HG03066 (cell line): ENCODE results near the gene AZU1.

Experiments
- ATAC-seq: cut with Tn5 transposase; IDR thresholded peaks from one replicate; pipeline ENCODE4 v1.9.1; 2021; ENCODE audit warnings: low read depth; ENCODE audit not compliant: unreplicated experiment

Gene AZU1

DNA sequence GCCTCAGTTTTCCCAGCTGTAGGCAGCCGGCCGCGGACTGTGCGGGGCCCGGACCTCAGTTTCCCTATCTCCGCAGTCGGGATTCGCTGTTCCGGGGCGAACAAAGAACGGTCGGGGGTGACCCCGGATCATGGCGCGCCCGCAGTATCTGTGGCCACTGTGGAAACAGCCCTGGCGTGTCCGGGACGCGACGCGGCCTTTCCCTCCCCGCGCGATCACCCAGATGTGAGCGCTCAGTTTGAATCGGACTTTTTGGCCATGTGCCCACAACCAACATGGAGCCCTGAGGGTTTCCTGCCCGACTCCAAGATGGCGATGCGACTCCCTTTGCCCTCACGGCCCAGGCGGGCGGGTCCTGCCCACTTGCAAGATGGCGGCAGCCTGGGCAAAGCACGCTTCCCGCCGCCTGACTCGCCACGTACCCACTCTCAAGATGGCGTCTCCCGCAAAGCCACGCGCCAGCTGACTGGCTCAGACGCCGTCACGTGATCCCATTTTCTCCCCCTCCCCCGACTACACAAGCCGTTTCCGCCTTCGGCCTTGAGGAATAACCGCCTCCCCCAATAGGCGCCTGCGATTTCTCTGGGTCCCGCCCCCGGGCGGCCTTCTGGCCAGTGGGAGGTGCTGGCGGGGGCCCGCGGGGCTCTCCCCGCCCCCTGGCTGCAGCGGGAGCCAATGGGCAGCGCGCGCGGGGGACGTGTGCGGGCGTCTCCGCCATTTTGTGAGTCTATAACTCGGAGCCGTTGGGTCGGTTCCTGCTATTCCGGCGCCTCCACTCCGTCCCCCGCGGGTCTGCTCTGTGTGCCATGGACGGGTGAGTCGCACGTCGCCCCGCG, 30.7 kb upstream of the AZU1 start, which contains the start of gene PTBP1:
Gene PTBP1, plus strand, starts transcription at position 761 of the 836 bp plus-strand sequence. Its CDS starts 46 bp downstream, at position 807.
- peak; percentile 75 for ATAC-seq

DNA sequence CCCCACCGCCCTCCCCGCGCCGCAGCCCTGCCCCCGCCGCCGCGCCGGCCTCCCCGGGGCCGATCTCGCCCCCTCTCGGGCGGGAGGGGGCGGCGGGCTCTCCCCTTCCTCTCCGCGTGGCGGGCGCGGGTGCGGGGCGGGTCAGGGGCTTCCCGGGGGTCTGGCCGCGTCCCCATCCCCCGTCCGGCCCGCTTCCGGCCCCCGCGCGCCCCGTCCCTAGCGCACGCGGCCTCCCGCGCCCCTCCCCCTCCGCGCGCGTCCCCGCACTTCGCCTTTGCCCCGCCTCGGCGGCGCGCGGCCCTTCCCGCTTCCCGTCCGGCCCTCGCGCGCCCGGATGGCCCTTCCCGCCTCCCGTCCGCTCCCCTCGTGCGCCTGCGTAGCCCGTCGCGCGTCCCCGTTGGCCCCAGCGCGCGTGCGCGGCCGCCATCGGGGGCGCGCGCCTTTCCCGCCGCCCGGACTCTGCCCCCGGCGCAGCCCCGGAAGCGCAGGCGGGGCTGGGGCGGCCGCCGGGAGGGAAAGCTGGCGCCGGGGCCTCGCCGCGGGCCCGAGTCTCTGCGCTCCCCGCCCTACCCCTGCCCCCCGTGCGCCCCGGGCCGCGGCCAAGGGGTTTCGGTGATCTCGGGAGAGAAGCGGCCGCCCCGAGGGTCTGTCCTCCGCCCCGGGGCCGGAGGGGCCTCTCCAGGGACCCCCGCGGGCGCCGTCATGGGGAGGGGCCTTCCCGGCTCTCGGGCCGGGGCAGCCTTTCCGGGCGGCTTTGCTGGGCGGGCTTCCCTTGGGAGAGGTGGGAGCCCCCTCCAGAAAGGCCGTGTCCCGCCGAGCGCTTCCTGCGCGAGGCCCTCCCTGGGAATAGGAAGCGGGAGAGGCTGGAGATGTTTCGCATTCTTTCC, 29.9 kb upstream of the AZU1 start:
- peak; percentile 31 for ATAC-seq

DNA sequence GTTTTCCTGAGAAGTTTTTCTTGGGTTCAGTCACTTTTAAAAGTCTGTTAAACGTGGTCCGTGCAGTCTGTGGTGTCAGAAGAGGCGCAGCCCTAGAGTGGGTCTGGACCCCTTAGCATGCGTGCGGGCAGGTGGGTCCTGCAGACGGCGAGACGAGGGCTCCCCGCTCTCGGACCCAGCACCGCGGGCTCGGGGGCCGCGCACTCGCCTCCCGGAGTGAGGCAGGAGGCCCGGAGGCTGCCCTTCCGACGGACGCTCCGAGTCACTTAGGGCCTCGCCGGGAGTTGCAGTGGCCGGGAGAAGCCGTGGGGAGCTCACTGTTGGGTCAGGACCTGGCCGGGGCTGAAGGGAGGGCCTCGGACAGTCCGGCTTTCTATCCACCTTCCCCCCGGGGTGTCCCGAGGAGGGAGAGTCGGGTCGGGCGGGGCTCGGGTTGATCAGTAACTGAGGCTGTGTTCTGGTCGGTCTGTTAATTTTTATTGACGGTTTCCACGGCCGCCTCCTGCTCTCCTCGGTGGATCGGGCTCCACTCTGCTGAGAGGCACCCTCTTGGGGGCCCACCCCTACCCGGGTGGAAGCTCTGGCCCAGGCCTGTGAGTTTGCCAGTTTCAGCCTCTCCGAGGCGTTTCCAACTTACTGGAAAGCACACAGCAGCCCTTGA, 29.1 kb upstream of the AZU1 start:
- ATAC-seq = no peak

DNA sequence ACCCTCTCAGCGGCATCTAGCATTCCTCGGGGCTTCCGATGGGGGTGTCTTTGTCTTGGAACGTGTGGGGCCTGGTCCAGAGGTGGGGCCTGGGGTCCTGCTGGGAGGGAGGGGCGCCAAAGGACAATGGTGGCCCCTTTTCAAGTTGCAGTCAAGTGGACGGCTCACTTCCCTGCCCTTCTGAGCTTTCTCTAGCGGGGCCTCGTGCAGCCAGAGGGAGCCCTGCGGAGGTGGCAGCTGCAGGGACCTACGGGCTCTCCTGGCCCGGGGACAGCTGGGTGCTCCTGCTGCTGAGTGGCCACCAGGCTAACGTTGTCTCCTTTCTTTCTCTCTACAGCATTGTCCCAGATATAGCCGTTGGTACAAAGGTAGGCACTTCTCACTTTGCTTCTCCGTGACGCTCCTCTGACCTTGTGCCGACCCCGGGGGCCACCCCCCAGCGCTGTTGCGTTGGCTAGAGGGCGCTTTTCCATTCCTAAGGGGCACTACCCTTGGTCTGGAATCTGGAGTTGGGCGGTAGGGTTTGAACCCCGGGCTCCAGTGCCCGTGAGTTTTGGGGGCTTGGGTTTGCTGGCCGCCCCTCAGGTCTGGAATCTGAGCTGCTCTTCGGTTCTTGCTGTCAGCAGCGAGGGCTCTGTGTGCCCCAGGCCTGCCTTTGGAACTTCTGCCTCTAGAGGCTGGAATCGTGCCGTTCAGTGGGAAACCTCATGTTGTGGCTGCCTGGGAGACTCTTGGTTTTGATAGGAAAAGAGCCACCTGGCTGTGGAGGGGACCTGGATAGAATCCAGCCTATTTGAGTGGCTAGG, 28.4 kb upstream of the AZU1 start:
- ATAC-seq = no peak

DNA sequence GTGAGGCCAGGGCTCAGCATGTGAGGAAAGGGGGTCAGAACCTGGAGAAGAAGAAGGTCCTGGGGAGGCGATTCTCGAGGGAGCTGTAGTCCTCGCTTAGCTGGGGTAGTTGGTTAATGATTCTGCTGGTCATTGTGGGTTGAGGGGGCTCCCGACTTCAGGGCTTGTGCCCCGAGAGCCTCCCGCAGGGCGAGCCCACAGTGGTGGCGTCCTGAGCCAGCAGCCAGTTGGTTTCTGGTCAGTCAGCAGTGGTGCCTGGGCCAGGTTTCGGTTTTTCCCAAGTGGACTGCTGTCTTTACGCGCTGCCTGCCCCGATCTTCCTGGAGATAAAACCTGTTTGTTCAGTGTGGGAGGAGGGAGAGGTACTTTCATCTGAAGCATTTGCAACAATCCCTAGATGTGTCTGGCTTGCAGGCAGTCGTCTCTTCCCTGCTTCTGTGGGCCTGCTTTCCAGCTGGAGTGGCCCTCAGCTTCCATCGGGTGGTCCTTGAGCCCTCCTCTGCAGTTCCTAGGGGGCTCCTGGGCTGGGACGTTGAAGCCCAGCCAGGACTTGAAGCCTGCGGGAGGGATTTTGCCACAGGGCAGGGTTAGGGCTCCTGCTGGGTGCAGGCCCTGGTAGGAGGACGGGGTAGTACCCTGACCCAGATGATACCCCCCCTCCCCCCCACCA, 27.1 kb upstream of the AZU1 start:
- ATAC-seq = no peak

DNA sequence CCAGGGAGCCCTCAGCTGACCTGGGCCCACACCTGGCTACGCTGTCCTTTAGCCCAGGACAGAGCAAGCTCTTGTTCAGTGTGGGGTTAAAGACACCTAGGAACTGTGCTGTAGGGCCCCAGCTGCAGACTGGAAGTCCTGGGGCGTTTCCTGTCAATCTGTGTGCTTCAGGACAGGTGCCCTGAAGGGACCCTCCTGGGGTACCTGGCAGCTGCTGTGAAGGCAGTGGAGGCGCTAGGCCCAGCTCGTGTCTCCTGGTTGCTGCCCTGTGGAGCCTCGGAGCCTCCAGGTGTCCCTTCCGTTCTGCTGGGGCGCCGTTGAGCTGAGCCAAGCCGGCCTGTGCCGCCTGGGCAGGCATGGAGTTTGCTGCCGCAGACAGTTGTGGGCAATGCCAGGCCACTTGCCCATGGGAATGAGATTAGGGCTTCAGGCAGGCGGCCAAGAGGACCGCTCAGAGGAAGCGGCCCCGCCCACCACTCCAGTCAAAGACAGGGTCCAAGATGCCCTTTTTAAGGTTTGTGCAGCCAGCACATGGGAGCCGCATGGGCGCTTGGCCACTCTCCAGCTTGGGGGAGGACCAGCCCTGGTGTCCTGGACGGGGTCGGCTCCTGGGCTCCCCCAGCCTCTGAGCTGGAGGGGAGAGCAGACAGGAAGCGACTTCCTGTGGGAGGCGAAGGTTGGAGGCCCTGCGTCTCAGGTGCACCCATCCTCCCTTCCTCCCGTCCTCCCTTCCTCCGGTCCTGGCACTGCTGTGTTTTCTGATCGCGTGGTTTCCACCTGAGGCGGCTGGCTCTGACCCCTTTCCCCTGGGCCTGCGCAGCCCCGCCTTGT, 26.4 kb upstream of the AZU1 start:
- no peak for ATAC-seq

DNA sequence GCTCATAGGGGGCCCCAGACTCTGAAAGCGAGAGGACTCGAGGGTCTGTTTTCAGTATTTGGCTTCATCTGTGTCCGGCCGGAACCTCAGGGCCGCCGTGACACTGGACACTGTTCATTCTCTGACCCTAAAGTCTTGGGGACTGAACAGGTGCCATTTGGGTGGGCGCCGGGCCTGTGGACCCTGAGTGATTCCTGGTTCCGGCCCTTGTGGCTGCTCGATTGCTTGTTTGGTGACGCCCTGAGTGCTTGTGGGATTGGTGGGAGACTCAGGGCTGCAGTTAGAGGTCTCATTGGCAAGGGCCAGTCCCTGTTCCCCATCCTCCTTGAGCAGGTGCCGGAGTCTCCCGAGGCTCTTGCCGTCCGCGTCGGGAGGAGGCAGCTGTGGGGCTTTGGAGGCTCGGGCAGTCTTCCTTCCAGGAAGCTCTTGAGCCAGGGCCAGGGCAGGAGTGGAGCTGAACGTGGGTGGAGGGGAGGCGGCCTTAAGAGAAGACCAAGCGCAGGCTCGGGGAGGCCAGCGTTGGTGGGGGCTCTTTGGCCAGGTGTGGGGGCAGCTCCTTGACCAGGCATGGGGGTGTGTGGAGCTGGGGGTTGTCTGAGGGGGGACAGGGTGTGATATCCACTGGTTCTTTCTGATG, 25.7 kb upstream of the AZU1 start:
- no peak for ATAC-seq

DNA sequence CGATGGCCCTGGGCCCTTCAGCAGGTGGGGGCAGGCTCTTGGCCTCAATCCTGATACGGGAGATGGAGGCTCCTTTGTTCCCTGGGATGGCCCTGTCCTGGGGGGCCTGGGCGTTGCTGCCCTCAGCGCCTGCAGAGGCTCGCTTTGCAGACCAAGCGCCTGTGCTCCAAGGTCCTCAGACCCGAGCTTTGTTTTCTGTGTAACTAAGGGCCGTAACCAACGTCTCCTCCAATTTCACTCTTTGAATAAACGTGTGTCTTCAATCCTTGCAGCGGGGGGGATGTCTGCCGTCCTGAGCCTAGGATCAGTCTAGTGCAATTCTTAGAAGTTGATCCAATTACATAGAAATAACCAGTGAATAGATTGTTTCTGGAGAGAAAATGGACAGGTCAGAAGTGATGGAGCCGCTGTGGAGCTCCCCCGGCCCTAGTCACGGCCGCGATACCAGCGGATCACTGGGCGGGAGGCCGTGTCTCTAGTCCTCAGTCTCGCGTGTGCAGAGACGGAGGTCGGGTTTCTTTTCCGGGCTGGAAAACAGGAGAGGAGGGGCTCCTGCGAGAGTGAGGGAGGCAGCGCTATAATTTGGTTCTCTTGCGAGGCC, 25.0 kb upstream of the AZU1 start:
- no peak for ATAC-seq

DNA sequence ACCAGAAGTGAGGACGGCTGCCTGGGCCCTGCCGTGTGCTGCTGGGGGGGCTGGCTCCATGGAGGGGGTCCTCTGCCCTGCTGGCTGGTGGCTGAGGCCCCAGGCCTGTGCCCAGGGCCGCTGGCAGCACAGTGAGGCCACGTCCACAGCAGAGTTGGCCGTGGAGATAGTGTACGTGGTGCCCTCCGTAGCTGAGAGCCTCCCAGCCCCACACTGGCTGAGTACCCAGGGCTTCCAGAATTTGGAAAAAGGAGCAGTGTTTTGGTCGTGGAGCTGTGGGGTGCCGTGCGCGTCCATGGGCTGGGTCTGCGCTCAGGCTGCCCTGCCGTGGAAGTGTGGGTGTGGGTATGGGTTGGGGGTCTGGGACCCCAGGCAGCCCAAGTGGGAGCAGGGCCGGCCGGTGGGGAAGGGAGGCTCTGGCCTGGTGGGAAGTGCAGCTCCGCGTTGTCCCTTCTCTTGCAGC, 24.5 kb upstream of the AZU1 start:
- no peak for ATAC-seq

DNA sequence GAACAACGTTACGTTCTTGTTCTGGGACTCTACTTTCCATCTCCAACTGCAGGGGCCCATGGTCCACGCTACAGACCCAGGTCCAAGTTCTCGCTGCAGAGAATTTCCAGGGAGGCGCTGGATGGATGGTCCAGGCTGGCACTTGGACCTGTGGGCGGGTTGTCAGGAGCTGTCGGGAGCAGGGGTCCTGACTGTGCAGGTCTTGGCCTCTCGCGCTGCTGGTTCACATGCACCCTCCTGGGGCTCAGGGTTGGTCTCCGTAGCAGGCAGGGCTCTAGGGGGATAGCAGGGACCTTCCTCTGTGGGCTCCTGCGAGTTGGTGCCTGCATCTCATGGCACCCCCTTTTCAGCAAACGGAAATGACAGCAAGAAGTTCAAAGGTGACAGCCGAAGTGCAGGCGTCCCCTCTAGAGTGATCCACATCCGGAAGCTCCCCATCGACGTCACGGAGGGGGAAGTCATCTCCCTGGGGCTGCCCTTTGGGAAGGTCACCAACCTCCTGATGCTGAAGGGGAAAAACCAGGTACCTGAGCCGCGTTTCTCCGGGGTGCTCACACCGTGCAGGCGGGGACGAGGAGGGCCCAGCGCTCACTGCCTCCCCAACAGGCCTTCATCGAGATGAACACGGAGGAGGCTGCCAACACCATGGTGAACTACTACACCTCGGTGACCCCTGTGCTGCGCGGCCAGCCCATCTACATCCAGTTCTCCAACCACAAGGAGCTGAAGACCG, 23.8 kb upstream of the AZU1 start:
- no peak for ATAC-seq

DNA sequence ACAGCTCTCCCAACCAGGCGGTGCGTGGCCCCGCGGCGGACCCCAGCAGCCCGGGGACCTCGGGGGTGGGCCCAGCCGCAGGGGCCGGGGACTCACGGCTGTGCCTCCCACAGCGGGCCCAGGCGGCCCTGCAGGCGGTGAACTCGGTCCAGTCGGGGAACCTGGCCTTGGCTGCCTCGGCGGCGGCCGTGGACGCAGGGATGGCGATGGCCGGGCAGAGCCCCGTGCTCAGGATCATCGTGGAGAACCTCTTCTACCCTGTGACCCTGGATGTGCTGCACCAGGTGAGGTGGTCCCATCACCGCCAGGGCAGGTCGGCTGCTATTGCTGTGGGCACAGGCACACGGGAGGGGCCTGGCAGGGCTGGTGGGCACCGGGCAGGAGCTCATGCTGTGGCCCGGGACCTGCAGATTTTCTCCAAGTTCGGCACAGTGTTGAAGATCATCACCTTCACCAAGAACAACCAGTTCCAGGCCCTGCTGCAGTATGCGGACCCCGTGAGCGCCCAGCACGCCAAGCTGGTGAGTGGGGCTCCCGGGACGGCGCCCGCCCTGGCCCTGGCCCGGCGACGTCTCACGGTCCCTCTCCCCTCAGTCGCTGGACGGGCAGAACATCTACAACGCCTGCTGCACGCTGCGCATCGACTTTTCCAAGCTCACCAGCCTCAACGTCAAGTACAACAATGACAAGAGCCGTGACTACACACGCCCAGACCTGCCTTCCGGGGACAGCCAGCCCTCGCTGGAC, 23.0 kb upstream of the AZU1 start:
- ATAC-seq = no peak

DNA sequence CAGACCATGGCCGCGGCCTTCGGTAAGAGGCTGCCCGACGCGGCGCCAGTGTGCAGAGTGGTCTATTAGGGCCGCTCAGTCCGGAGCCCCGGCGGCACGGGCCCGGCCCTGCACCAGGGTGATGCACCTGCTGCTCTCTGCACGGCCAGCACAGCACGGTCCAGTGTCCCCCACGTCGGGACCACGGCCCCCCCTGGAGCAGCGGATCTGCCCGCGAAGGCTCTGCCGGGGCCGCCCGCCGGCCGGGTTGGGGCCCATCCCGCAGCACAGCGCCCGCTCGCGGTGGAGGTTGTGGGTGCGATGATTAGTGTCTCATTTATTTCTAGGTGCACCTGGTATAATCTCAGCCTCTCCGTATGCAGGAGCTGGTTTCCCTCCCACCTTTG, 22.5 kb upstream of the AZU1 start:
- no peak for ATAC-seq

DNA sequence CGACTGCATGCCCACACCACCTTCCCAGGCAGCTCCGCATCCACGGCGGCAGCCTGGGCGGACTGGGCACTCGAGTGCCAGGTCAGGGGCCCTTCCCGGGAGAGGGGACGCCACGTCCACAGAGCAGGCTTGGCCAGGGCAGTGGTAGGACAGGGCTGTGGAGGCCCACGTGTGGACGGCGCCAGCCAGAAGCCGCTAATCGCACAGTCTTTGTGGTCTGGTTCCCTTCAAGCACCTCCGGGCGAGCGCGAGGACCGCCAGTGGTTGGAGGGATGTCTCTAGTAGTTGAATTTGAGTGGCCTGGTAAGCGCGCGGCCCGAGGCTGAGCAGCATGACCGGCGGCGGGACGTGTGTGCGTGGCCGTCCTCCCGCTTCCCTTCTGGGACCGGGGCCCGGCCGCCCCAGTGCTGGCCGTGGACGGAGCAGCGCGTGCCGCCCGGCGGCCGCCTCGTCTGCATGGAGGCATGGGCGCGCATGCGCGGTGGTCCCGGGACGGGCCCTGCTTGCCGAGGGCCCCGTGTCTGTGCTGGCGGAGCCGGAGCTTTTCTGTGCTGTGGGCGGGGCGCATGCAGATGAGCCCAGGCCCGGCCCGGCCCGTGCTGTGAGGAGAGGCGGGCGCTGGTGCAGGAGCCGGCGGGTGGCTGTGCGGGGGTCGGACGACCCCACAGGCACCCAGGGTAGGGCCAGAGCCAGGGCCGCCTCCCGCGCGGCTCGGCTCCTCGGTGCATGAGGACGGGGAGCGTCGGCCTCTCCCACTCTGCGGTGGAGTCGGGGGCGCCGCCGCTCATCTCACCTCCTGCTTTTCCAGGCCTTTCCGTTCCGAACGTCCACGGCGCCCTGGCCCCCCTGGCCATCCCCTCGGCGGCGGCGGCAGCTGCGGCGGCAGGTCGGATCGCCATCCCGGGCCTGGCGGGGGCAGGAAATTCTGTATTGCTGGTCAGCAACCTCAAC, 21.8 kb upstream of the AZU1 start:
- ATAC-seq = no peak

DNA sequence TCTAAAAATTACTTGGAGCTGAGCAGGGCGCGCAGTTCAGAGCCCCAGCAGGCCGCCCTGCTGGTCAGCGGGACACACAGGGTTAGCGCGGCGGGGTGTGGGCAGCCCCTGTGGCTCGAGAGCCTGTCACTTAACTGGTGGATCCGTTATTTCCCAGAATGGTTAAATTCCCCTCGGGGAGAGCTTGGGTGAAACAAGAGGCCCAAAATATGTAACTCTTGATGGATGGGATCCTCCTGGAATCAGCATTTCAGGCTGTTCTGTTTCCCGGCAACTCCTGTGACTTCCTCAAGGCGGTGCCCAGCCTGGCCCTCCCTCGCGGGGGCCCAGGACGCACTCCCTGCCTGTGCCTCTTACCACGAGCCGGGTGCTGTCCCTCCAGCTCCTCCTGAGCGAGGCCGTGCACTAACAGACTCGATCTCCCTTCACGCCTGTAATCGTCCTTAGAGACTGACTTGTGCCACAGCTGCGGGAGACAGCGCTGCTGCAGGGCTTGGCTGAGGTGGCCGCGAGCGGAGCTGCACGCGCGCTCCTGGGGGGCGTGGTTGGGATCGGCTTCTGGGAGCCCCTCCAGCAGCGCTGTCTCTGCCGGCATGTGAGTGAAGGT, 20.7 kb upstream of the AZU1 start:
- no peak for ATAC-seq
